Stimulated activated CD4-positive, alpha-beta T cell treated with anti-CD3 and anti-CD28 coated beads, TNF-alpha, amount 100 ng/mL, for 1 hour (primary cell): ENCODE measurements around the gene PRPS1L1.

Experiments used
- DNase-seq, 3 donors: peaks; one replicate each; pipeline ENCODE4 v3.0.0-alpha.2; 2020; ENCODE audit warnings: low read depth in 3 of 3, low spot score in 1 of 3

PRPS1L1 gene

DNA sequence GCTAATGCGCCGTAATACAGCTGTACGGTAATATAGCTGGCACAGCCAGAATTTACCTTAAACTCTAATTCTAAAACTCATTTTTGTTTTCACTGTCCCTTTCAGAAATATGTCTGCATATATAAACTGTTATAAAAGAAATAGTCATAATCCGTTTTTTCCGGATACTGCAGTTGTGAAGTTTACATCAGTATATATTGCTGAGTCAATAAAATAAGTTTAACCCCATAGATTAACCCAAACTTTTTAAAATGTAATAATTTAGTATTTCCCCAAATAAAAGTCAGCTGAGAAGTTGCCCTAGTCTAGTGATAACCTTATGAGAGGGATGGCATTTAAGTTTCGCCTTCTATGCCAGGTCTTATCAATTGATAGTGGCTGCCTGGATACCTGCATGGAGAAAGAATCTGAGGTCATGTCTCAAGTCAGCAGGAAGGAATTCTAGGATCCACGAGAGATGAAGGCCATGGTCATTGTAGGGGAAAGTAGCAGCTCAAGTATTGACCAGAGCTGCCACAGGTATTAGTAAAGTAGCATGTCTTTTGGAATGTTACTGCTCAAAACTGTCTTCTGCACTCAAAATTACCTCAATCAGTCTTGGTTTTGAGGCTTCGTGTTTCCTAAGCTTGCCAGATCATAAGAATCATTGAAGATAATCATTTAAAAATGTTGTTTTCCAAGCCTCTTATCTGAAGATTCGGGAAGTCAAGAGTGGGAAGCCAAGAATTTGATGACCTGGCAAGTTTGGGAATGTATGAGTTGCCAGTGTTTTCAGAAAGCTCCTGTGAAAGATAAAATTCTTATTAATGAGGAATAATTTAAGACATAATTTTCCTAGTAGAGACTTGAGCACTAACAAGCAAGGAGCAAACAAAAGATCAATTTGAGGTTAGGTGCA, 10.8 kb downstream of the PRPS1L1 start:
- no peak for DNase-seq

DNA sequence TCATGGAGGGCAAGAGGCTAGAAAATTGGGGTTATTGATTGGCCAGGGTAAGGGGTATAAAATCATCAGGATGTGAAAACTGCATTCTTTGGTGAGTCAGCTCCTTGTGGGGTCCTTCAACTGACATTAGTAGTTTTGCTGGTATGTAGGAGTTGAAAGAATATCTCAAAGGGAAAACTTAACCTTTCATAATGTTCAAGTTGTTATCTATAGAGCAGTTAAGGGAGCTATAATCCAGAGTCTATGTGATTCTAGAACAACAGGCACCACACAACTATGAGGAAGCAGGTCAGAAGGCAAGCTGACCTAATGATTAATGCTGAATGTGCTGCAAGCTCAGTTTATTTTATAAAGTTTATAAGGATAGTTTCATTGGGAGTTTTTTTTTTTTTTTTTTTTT, 13.7 kb downstream of the PRPS1L1 start:
- DNase-seq: no peak

DNA sequence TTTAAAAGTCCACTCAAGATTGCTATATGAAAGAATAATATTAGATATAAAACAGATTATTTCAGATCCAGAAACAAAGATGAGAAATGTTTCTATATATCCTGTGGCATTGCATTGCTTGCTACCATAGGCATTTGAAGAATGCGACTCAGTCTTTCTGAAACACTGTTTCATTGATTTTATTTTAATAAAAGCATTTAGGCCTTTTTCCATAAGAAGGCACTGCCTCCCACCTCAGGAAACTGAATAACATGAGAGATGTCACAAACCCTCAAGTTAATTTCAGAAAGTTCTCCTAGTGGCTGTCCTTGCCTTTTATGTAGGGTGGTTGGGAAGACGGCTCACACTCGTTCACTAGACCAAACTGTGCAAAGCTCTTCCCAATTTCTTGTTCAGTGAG, 23.3 kb downstream of the PRPS1L1 start:
- no peak for DNase-seq

DNA sequence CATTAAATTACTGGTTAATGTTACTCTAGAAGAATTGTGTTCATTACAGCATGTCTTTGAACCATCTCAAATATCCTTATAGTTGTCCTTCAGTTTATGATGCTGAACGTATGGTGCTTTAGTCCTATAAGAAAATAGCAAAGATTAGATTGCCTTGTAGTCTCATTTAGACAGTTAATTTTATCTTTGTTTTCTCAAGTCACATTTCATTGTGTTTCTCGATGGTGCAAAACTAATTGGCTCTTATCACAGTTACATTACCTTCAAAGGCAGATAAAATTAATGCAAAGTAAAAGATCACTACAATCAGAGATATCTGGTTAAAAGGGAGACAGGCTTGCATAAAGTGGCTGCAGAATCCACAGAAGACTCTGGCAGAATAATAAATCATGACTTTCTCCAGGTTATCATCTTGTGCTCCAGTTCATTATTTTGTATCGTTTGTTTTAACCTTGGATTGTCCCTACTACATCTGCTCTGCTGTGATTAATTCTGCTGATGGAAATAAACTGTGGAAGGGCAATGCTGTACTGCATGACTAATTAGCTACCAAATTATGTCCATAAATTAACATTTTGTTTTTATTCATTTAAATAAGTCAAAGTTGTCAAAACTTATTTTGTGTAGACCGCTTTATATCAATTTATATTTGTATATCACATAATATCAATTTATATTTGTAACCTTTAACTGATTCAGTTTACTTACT, 24.2 kb downstream of the PRPS1L1 start:
- no peak for DNase-seq

DNA sequence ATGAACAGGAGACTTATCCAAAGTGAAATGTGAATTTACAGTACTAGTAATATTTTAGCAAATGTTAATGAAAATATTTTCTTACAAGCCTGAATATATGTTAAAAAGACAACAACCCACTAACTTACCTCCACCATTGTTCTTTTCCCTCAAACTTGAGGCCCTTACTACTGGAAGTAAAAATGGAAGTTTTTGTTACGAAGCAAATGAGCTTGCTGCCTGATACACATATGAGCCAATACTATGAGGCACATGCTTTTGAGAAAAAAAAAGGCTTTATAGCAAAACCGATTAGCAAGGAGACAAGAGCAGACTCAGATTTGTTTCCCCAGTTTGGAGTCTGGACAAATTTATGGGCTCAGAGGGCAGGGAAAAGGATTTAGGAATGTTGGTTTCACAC, 29.0 kb downstream of the PRPS1L1 start:
- DNase-seq: no peak

DNA sequence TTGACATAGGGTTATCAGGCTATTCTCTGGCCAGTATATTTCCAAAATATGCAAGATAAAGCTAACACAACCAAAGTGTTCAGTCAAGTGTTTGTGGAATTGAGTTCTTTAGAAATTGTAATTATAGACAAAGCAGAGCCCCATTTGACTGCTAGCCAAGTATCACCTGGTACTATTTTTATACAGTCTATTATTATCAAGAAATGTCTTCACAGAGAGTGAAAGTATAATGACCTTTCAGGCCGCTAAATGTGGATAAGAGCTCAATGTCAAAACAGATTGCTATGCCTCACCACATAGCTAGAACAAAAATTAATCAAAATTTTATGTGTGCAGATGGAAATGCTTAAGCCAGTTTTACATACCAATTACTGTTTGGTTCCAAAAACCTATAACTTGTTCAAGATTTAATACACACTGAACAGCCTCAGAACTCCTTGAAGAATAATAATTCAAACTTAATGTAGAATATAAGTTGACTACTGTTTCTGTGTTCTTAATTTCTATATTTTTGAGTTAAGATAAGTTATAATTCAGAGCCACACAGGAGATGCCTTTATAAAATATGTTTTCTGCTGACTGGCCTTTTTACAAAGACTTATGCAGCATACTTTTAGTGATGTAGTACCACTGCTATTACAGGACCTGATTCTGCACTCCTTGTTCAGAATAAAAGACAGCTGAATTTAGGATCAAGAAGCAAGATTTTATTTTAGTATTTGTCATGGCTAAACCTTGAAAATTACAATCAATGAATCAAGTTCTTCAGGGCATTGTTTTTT, 31.0 kb downstream of the PRPS1L1 start:
- no peak for DNase-seq

DNA sequence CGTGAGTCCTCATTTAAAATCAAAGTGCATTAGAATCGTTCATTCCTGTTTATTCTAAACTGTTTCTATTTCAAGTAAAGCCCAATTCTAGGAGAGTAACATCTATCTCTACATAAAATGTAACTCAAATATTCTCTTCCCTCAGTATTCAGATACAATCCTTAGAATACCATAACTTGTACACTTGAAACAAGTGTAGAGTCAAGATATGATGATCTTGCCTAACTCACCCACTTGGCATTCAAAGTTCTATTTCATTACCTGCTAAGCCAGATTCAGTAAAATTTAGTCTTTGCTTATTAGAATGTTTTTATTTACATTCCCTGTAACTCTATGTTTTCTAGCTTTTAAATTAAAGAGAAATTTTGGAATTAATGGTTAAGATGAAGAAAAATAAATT, 31.6 kb downstream of the PRPS1L1 start:
- no peak for DNase-seq

DNA sequence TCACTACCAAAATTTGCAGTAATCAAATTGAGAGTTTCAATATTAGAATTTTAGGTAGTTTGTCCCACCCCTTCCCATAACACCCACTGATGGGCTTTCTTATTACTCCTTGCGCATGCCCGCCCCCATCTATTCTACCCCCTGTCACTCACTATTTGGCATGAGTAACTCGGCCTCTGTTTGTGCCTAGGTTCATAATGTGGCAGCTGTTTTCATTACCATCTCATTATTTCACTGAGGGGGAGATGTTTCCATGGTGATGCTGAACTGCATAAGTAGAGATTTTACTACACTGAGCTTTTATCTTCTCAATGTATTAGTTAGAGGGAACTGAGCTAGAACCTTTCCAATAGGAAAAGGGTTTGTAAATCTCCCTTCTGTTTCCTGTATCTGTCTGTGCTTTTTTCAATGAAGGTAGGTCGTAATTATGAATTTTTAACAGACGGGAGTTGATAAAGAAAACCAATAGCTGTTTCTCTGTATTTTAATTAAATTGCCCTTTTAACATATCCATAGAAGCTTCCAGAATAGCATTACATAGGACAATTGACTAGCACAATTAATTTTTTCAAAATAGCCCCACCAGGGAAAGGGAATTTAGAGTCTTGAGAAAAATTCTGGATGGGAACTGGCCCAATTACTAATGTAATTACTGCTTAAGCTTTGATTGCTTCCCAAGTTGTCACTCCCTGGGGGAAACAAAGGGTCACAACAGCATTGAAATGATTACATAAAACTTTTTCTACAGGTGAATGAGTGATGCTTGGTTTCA, 33.4 kb downstream of the PRPS1L1 start:
- DNase-seq: no peak

DNA sequence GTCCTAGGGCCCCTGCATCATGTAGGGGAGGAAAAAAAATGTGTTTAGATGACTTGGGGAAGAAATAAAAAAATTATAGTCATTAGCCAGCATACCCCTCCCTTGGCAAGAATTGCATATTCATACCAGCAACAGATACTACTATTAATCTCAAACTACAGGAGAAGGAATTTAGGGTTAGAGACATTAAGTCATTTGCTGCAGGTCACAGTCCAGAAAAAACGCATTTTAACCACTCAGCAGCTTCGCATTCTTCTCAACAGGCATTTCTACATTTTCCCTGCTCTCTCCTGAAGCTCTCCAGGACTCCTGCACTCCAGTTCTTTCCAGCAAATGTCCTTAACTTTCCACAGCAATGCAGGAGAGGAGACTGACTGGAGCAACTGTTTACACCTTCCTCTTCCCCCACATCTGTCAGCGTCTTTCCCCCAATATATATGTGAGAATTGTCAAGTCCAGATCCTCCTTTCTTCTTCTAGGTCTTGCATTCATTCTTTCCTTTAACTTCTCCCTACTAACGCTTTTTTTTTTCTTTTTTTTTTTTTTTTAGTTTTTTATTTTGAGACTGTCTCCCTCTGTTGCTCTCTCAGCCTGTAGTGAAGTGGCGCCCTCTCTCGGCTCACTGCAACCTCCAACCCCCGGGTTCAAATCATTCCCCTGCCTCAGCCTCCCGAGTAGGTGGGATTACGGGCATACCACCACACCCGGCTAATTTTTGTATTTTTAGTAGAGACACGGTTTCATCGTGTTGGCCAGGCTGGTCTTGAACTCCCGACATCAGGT, 35.6 kb downstream of the PRPS1L1 start:
- DNase-seq: no peak

DNA sequence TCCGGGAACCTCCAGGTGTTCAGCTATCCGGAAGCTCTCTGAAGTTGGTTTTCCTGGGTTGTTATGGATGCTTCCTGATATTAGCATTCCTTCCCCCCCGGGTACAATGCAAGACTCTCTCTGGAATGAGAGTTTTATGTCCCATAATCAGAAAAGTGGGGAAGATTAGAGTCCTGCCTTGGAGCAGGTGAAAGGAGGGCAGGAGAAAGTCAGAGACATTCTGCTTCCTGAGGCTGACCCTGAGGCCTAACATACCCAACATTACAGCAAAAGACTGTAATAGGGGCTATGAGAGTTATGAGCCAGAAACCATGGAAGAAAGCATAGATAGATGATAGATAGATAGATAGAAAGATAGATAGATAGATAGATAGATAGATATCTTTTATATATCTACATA, 36.9 kb downstream of the PRPS1L1 start:
- no peak for DNase-seq

DNA sequence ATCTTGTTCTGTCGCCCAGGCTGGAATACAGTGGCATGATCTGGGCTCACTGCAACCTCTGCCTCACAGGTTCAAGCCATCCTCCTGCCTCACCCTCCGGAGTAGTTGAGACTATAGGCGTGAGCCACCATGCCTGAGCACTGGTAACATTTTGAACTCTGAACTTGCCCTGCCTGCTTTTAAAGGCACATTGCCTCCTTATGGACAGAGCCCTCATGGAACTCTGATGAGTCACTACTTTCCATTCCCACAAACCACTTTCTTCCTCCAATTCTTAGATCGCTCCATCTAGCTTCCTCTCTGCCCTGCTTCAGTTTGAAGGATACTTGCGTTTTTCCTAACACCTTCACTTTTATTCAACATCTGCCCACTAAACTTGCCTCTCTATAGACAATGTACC, 38.1 kb downstream of the PRPS1L1 start:
- DNase-seq: no peak

DNA sequence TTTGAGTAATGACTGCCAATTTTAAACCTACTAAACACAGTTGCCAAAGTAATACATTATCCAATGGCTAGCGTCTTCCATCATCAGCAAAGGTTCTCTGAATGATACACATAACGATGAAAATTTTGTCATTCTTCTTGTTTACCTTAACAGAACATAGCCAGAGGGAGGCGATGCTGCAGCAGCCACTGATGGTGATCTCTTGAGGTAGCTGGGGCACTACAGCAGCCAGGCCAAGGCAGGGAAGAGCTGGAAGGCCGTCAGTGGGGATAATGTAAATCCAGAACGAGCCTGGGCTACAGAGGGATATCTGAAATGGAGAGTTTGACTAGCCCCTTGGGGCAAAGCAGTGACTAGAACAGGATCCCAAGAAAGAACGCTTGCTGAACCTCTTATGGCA, 38.8 kb downstream of the PRPS1L1 start:
- no peak for DNase-seq

DNA sequence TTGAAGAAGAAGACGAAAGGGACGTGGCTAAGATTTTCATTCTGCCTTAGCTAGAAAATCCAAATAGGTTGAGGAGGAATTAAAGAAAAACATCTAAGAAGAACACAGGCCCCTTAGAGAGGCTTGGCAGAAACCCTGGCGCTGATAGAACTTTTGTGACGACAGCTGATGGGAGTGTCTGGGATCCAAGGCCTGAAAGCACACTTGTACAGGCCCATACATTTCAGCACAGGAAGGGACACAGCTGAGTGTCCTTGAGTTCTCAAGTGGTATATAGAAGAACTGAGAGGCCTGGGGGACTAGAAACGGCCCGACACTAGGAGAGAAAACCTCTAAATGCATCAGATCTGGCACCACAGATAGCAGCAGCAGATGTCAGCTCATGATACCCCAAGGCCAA, 39.5 kb downstream of the PRPS1L1 start:
- DNase-seq: no peak

DNA sequence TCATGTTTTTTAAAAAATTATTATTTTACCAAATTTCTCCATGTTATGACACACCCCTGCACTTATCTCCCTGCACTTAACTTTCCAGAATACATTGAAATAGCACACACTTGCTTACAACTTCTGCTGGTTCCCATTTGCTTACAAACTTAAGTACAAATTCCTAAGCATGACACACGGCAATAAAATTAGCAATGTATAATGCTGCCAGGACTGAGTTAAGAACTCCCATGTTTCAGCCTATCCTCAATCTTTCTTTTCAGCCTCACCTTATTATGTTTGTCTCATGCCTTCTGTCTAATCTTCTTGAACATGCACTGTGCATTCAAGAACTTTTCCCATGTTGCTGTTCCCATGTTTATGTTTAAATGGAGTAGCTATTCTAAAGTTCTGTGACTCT, 40.8 kb downstream of the PRPS1L1 start:
- no peak for DNase-seq

DNA sequence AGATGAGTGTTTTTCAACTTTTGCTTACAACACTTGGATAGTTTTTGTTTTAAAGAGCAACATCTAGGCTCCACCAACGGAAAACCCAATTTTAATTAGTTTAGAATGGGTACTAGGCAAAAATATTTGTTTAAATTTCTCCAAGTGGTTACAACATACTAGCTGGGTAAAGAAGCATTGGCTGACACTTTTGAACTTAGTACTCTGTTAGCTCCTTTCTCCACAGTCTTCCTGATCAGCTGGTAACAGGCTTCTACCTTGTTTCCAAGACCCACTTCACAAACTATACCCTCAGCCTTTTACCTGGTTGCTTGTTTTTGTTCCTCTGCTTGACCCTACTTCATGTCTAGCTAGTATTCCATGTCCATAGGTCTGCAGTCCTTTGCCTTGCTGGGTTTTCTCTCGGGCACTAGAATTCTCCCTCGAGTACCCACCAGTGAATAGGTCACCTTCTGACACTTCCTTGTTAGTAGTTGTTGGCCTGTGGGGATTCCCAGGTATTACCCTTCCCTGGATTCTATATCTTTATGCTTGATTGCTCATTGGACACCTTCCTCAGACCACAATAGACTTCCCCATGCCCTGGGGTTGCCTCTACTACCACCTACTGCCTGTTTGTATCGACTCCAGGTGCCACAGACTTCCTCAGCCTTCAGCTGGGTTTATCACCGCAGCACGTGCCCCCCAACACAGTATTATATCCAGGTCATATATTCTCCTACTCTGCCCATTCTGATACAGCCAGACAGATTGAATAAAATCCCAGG, 42.0 kb downstream of the PRPS1L1 start:
- DNase-seq: no peak

DNA sequence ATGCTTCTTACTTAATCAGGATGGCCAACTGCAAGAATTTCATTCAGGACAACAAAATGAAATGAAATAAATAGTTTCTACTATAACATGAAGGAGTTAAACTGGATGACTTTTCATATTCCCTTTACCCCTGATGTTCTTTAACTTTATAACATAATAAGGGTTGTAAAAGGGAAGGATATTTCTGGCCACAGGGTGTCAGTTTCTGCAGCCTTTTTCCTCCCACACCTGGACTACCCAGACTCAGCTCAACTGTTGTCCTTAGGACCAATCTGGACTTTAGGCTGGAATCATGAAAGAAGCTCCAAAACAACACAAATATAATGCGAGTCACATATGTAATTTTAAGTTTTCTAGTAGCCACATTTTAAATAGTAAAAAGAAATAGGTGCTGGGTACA, 43.4 kb downstream of the PRPS1L1 start:
- DNase-seq: no peak

DNA sequence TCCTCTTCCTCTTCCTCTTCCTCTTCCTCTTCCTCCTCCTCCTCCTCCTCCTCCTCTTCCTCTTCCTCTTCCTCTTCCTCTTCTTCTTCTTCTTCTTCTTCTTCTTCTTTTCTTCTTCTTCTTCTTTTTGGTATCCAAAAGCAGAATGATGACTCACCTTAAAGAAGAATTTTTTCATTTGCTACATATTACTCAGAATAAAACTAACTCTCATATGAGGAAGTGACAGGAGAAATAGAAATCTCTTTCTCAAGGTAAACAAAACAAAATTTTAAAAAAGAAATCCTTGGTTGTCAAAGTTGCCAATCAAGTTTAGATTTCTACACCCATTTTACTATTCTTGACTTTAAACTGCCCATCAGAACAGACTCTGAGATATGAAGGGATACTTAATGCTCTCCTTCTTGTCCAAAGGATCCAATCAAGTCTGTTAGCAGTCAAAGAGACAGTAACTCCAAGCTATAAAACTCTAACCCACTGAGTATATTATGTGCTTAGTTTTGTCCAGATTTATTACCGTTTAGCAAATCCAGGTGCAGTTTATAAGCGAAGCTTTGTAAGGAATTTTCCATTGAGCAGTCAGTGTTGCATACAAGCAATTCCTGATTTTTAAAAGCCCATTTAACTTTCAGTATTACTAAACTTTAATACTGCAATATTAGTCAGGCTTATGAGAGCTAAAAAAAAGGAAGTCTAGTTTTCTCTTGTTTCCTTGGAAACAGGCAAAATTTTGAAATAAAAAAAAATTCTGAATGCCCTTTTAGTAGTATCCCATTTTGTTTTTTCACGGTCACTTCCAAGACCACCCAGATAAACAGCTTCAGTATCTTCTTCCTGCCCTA, 44.2 kb downstream of the PRPS1L1 start:
- no peak for DNase-seq

DNA sequence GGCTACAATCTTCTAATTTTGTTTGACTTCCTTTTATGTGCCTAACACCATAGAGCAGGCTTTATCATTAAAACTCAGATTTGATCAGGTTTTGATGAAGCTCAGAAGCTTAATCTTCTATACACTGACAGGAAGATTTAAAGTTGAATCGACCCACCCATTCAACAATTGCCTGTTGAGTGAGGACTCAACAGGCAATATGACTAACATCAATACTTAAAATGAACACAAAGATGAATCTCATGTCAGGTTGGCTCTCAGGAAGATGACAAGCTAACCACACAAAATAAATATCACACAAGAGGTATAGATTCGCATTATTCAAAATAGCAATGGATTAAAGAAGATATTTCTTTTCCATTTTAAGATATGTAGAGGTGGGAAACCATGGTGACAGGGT, 50.7 kb downstream of the PRPS1L1 start:
- no peak for DNase-seq
